Activated CD4-positive, alpha-beta T cell treated with anti-CD3 and anti-CD28 coated beads, Interleukin-2, amount 10 ng/mL, durations not matched to agents 7 days and 5 days (primary cell): ENCODE data around the gene TMEM80. TPM values are rescaled to one million over a fixed set of nuclear protein-coding genes. Genes with fewer than 3 reads are reported as not detected.
A peak's percentile ranks its signal among the peaks of the same experiment; 100 is the strongest.

Experiments used
- CTCF ChIA-PET: fragments of 350-600 bp; sonication (Branson Sonifier 250); formaldehyde crosslinking; loops from one replicate; lab custom pipeline; 2021; ENCODE audit warnings: antibody characterized with exemption; lab: Charles Lee
- POLR2A ChIA-PET: fragments of 350-600 bp; sonication (Branson Sonifier 250); formaldehyde crosslinking; loops from one replicate; lab custom pipeline; 2021; ENCODE audit warnings: antibody characterized with exemption; lab: Charles Lee
- DNase-seq: peaks from one replicate; pipeline ENCODE4 v3.0.0-alpha.2; 2020
- H3K27ac Mint-ChIP-seq: one replicate; pipeline ENCODE4 v1.8.0; 2021; ENCODE audit warnings: mild to moderate bottlenecking, moderate library complexity, mixed read lengths
- H3K27me3 Mint-ChIP-seq: one replicate; pipeline ENCODE4 v1.8.0; 2021; ENCODE audit warnings: mixed read lengths
- H3K36me3 Mint-ChIP-seq: one replicate; pipeline ENCODE4 v1.8.0; 2021; ENCODE audit warnings: low read depth, mixed read lengths
- H3K4me1 Mint-ChIP-seq: one replicate; pipeline ENCODE4 v1.8.0; 2021; ENCODE audit warnings: mixed read lengths
- H3K4me3 Mint-ChIP-seq: one replicate; pipeline ENCODE4 v1.8.0; 2021; ENCODE audit warnings: mild to moderate bottlenecking, moderate library complexity, mixed read lengths
- H3K9me3 Mint-ChIP-seq: one replicate; pipeline ENCODE4 v1.8.0; 2021; ENCODE audit warnings: mixed read lengths
- total RNA-seq, 2 experiments: library from RNA; stranded (reverse); gene quantifications; one replicate each; pipeline ENCODE4 v1.2.3, GENCODE V29; 2021

The TMEM80 gene
- total RNA-seq, 2 experiments from 2014 or later: 39.1 to 44.7 TPM

DNA sequence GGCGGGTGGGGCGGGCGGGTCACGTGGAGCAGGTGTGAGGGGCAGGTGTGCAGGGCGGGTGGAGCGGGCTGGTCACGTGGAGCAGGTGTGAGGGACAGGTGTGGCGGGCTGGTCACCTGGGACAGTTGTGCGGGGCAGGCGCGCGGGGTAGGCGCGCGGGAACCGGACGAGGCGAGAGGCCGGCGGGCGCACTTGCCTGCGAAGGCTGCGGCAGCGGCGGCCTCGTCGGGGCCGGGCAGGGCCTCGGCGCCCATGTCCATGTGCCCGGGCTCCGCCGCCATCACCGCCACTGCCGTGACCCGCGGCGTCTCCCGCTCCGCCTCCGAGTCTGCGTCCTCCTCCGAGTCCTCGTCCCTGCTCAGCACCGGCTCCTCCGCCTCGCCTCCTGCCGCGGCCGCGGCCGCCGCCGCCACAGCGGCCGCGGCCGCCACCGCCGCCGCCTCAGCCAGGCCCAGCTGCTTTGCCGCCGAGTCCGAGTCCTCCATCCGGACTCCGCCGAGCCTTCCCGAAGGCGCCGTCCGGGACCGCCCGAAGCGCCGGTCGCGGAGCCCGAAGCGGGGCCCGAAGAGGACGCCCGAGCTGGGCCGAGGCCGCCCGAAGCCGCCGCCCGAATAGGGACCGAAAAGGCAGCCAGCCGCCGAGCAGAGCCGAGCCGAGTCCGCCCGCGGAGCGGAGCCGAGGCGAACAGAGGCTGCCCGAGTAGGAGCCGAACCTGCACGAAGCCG, 891 bp upstream of the TMEM80 start, which contains the start of gene DEAF1:
DEAF1 (minus strand) TSS at position 660 of the 725 bp plus-strand sequence; CDS start at position 485, 175 bp downstream.
- ChIA-PET POLR2A (no interaction called here), CTCF (interaction anchor here (0.6 to 2.9 kb wide), 7 partner anchors 10 to 236 kb away, joined by 3 to 16 read pairs (median 7); no protein-coding TSS in a partner anchor)

DNA sequence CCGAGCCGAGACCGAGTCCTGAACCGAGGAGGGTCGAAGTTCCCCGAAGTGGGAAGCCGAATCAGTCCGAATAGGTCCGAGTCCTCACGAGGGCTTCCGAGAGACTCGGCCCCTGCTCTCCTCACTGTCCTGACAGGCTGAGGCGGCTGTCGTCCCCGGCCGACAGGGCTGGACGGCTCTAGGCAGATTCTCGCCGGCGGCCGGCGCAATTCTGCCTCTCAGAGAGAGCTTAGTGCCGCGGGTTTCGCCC, 403 bp upstream of the TMEM80 start:
- peaks cover 60% of the 10 kb centered on the region for H3K4me1 Mint-ChIP-seq
- H3K27ac Mint-ChIP-seq: peak overlapping the region; percentile 94
- no peaks in the 10 kb centered on the region for H3K9me3 Mint-ChIP-seq
- CTCF ChIA-PET: interaction anchor here (0.8 to 2.9 kb wide), 10 partner anchors 10 to 247 kb away, joined by 3 to 16 read pairs (median 4); no protein-coding TSS in a partner anchor
- no peaks in the 10 kb centered on the region for H3K27me3 Mint-ChIP-seq
- H3K4me3 Mint-ChIP-seq: peak overlapping the region; percentile 82
- POLR2A ChIA-PET: no interaction called here
- H3K36me3 Mint-ChIP-seq: peaks cover 12% of the 10 kb centered on the region
- no peak for DNase-seq

More for the DNA sequence above, 891 bp upstream of the TMEM80 start, which contains the start of gene DEAF1:
- peaks cover 14% of the 10 kb centered on the region for H3K36me3 Mint-ChIP-seq
- peak within 1 kb of the TSS; percentile 82 for H3K4me3 Mint-ChIP-seq
- H3K27me3 Mint-ChIP-seq: no peaks in the 10 kb centered on the region
- no peaks in the 10 kb centered on the region for H3K9me3 Mint-ChIP-seq
- H3K27ac Mint-ChIP-seq: peak within 1 kb of the TSS; percentile 94
- H3K4me1 Mint-ChIP-seq: peaks cover 62% of the 10 kb centered on the region
- peak; percentile 100 for DNase-seq

DNA sequence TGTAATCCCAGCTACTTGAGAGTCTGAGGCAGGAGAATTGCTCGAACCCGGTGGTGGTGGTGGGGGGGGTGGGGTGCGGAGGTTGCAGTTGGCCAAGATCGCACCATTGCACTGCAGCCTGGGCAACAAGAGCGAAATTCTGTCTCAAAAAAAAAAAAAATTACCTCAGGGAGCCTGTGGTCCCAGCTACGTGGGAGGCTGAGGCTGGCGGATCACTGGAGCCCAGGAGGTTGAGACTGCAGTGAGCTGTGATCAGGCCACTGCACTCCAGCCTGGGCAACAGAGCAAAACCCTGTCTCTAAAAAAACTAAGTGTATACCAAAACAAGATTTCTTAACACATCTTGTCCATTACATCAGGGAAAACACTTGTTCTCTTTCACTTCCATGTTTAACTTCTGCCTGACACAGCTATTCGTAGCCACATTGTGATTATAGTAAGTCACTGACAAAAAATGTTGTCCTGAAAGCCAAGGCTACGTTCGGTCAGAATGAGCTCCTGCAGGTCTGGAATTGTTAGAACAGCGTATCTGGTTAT, 1.4 kb downstream of the TMEM80 start:
- Mint-ChIP-seq H3K9me3 (no peaks in the 10 kb centered on the region), H3K27me3 (no peaks in the 10 kb centered on the region), H3K36me3 (peaks cover 11% of the 10 kb centered on the region), H3K4me1 (peaks cover 44% of the 10 kb centered on the region), H3K4me3 (peak overlapping the region; percentile 82), H3K27ac (peak overlapping the region; percentile 62)
- ChIA-PET POLR2A (interaction anchor here (0.7 kb wide), 1 partner anchor 144 kb away, joined by 3 read pairs; no protein-coding TSS in a partner anchor), CTCF (interaction anchor here (0.6 to 2.9 kb wide), 11 partner anchors 8 to 178 kb away, joined by 3 to 16 read pairs (median 4); partner anchors contain the start of gene CDHR5)
- DNase-seq: no peak

DNA sequence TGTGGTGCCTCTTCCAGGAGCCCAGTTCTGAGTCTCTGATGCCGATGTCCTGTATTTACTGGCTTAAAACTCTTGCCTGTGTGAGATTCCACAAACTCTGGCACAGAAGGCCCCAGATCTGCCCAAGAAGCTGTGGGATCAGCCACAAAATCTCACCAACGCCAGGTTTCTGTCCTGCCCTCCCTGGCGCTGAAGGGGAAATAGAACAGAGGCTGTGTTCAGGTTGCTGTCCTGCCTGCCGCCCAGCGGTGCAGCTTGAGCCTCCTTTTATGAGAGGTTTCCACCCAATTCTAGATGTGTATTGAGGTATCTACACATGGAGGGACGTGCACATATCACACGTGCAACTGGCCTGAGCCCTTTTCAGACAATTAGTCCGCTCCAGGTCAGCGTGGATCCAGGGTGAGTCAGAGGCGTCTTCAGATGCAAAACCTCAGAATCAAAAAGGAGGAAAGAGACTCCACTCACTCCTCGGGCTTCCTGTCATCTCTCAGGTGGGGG, 2.2 kb downstream of the TMEM80 start:
- CTCF ChIA-PET: interaction anchor here (0.9 to 2.8 kb wide), 5 partner anchors 25 to 179 kb away, joined by 3 to 16 read pairs (median 3); no protein-coding TSS in a partner anchor
- DNase-seq: no peak
- no peaks in the 10 kb centered on the region for H3K27me3 Mint-ChIP-seq
- H3K4me3 Mint-ChIP-seq: peak overlapping the region; percentile 82
- POLR2A ChIA-PET: no interaction called here
- no peaks in the 10 kb centered on the region for H3K9me3 Mint-ChIP-seq
- peaks cover 38% of the 10 kb centered on the region for H3K4me1 Mint-ChIP-seq
- peaks cover 11% of the 10 kb centered on the region for H3K36me3 Mint-ChIP-seq
- peak overlapping the region; percentile 62 for H3K27ac Mint-ChIP-seq

DNA sequence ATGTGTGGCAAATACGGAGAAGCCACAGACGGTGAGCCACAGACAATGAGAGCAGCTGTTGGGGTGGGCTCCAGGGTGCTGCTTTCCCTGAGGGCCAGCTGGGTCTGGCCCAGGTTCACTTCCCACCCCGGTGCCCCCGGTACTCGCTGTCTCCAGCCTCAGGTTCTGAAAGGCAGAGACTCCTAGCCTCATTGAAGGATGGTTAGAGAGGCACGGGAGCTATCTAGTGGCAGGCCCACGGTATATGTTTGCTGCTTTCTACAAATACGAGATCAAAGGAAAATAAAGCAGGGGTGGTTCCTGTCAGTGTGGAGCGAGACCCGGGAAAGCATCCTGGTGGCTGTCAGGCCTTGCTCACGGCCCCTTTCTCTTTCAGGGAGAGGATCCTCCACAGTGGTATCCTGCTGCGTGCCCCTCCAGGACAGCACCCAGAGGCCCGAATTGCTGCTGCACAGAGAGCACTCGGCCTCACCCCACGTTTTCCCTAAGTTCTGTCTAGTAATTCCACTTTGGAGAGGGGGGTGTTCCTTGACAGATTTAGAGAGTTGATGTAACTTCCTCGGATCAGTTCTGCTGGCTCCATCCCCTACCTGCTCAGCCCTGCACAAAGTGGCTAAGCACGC, 3.0 kb downstream of the TMEM80 start:
- peaks cover 31% of the 10 kb centered on the region for H3K4me1 Mint-ChIP-seq
- no peak overlapping the region for H3K4me3 Mint-ChIP-seq
- H3K27ac Mint-ChIP-seq: no peak overlapping the region
- no peak for DNase-seq
- ChIA-PET CTCF (interaction anchor here (0.9 kb wide), 1 partner anchor 180 kb away, joined by 3 read pairs; no protein-coding TSS in a partner anchor), POLR2A (no interaction called here)
- H3K9me3 Mint-ChIP-seq: no peaks in the 10 kb centered on the region
- H3K27me3 Mint-ChIP-seq: no peaks in the 10 kb centered on the region
- peaks cover 5% of the 10 kb centered on the region for H3K36me3 Mint-ChIP-seq

DNA sequence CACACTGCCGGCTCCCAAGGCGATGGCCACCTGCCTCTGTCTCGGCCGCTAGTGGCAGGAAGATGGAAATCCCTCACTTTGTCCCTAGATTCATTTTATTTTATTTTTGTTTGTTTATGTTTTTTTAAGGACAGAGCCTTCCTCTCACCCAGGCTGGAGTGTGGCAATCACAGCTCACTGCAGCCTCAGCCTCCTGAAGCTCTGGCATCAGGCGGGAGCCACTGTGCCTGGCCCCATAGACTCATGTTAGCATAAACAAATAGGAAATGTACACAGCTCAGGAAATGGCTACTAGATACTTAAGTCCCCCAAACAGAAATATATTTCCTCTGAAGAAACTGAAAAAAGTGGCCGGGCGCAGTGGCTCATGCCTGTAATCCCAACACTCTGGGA, 3.5 kb downstream of the TMEM80 start:
- no peaks in the 10 kb centered on the region for H3K27me3 Mint-ChIP-seq
- DNase-seq: no peak
- H3K4me3 Mint-ChIP-seq: no peak overlapping the region
- no peaks in the 10 kb centered on the region for H3K9me3 Mint-ChIP-seq
- peaks cover 5% of the 10 kb centered on the region for H3K36me3 Mint-ChIP-seq
- ChIA-PET POLR2A (no interaction called here), CTCF (interaction anchor here (0.8 kb wide), 1 partner anchor 87 kb away, joined by 3 read pairs; no protein-coding TSS in a partner anchor)
- H3K4me1 Mint-ChIP-seq: peaks cover 29% of the 10 kb centered on the region
- no peak overlapping the region for H3K27ac Mint-ChIP-seq

- Mint-ChIP-seq H3K36me3 (peaks cover 5% of the 10 kb centered on the region), H3K9me3 (no peaks in the 10 kb centered on the region), H3K4me3 (no peak overlapping the region), H3K27ac (no peak overlapping the region), H3K27me3 (no peaks in the 10 kb centered on the region), H3K4me1 (peaks cover 27% of the 10 kb centered on the region)
- POLR2A ChIA-PET: no interaction called here
- DNase-seq: no peak
- CTCF ChIA-PET: interaction anchor here (0.8 to 0.9 kb wide), 2 partner anchors 8 to 88 kb away, joined by 3 read pairs; no protein-coding TSS in a partner anchor
Observed at GRCh38 chr11:699753-700152, 4.1 kb downstream of the TMEM80 start.

DNA sequence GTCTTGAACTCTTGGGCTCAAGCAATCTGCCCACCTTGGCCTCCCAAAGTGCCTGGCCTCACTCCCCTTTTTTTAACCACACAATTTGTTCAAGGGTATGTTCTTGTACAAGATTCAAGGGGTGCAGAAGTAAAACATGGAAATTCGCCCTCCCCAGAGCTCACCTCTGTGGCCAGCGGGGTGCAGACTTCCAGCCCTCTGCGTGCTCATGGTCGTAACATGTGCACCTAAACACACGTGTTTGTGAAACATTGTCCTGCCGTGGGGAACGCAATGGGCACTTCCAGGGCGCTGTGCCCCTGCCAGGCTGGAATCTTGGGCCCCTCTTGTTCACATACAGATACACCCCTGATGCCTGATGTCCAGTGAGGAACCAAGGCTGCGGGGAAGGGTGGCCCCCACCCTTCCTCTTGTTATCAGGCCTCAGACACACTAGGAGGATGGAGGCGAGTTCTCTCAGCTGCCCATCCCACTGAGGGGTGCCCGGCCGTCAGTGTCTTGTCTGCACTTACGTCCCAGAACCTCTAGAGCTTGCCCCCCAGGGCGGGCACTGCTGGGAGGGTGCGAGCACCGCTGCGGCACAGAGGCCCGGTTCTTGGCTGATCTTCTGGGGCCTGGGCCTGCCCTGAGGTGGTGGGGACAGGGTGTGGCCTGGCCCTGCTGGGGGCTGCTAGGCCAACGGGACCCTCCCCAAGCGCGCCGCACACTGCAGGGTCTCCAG, 6.3 kb downstream of the TMEM80 start:
- no peak for DNase-seq
- Mint-ChIP-seq H3K27ac (no peak overlapping the region), H3K4me1 (peaks cover 22% of the 10 kb centered on the region), H3K36me3 (peaks cover 5% of the 10 kb centered on the region), H3K4me3 (no peak overlapping the region), H3K9me3 (no peaks in the 10 kb centered on the region), H3K27me3 (peaks cover 4% of the 10 kb centered on the region)
- ChIA-PET CTCF (interaction anchor here (0.6 kb wide), 1 partner anchor 14 kb away, joined by 3 read pairs; no protein-coding TSS in a partner anchor), POLR2A (no interaction called here)

DNA sequence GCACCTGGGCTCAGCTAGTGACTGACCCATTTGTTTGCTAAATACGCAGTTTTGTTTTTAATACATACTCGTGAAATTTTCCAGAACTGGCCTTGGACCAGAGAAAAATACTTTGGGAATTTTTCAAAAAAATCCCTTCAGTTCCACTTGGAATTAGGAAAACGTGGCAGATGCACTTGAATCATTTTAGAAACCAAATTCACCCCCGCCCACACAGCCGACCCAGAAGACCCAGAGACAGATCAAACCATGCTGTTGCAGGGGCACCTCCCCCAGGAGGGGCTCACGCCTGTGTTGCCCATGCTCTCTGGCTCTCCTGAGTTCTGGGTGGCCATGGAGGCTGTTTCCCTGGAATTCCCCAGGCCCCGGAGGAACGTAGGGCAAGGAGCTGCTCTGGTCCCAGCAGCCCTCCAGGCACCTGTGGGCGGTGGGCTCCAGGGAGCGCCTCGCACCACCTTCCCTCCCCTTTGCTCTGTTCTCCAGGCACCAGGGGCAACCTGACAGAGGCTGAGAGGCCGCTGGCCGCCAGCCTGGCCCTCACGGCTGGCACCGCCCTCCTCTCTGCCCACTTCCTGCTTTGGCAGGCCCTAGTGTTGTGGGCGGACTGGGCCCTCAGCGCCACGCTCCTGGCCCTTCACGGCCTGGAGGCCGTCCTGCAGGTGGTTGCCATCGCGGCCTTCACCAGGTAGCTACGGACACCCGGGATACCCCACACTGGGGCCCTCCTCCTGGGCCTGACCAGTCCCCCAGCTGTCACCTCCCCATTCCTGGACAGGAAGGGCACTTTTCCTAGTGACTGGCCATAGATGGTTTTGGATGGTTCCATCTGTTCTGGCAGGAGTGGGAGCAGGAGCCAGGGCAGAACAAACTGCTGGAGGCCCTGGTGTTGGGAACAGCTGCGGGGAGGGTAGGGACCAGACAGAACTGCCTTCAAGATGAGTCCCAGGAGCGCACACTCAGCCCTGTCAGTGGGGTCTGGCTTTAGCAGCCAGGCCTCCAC, 7.1 kb downstream of the TMEM80 start:
- Mint-ChIP-seq H3K27ac (no peak overlapping the region), H3K36me3 (peaks cover 5% of the 10 kb centered on the region), H3K9me3 (no peaks in the 10 kb centered on the region), H3K4me1 (peaks cover 14% of the 10 kb centered on the region), H3K4me3 (no peak overlapping the region), H3K27me3 (peaks cover 8% of the 10 kb centered on the region)
- ChIA-PET POLR2A (interaction anchor here (0.7 kb wide), 1 partner anchor 51 kb away, joined by 4 read pairs; no protein-coding TSS in a partner anchor), CTCF (interaction anchor here (0.6 kb wide), 1 partner anchor 156 kb away, joined by 5 read pairs; no protein-coding TSS in a partner anchor)
- DNase-seq: no peak

DNA sequence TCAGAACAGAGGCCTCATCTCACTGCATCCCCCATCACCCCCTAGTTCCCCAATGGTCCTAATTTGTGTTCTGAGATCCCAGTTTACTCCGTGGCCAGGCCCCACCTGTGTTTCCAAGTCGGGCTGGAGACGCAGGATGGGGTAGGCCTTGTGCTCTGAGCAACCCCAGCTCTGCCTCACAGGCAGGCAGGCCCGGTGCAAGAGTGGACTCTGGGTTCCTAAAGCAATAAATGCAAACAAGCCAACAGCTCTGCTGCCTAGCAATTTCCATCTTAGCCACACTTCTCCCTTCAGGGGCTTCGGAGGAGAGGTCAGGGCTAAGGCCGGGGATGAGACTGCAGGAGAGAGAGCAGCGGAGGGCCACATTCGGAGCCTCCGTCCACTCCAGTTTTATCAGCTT, 7.9 kb downstream of the TMEM80 start:
- POLR2A ChIA-PET: interaction anchor here (0.7 to 1.3 kb wide), 2 partner anchors 8 to 52 kb away, joined by 4 read pairs; partner anchors contain the start of gene TMEM80
- Mint-ChIP-seq H3K9me3 (no peaks in the 10 kb centered on the region), H3K4me3 (no peak overlapping the region), H3K36me3 (peaks cover 5% of the 10 kb centered on the region), H3K4me1 (peaks cover 7% of the 10 kb centered on the region), H3K27ac (no peak overlapping the region), H3K27me3 (peaks cover 8% of the 10 kb centered on the region)
- CTCF ChIA-PET: interaction anchor here (0.6 kb wide), 2 partner anchors 157 to 222 kb away, joined by 4 to 5 read pairs; no protein-coding TSS in a partner anchor
- no peak for DNase-seq

- Mint-ChIP-seq H3K36me3 (peaks cover 5% of the 10 kb centered on the region), H3K4me3 (no peak overlapping the region), H3K27me3 (peaks cover 8% of the 10 kb centered on the region), H3K27ac (no peak overlapping the region), H3K9me3 (no peaks in the 10 kb centered on the region), H3K4me1 (peaks cover 5% of the 10 kb centered on the region)
- CTCF ChIA-PET: interaction anchor here (0.7 to 1.7 kb wide), 3 partner anchors 8 to 56 kb away, joined by 3 to 7 read pairs (median 3); partner anchors contain the start of genes DEAF1 and TMEM80
- POLR2A ChIA-PET: interaction anchor here (1.3 kb wide), 1 partner anchor 8 kb away, joined by 4 read pairs; the partner anchor contains the start of gene TMEM80
- no peak for DNase-seq
Observed at GRCh38 chr11:704228-704674, 8.6 kb downstream of the TMEM80 start.
